HUES48 (cell line): ENCODE measurements around the gene PGGHG.
"Not testable (repeated sequence)": the region's sequence is repeated elsewhere in the genome, so short reads cannot be mapped to it uniquely, and the experiment has no call there.

ENCODE experiments used
- H3K27ac ChIP-seq: one replicate; pipeline ENCODE4 v1.7.0; 2013; ENCODE audit warnings: low read depth, low read length, inconsistent platforms
- H3K27me3 ChIP-seq: 2 replicates; pipeline ENCODE4 v1.6.1; 2013; ENCODE audit warnings: mild to moderate bottlenecking, low read length; ENCODE audit not compliant: control insufficient read depth, insufficient read depth
- H3K36me3 ChIP-seq: 2 replicates; pipeline ENCODE4 v1.6.1; 2013; ENCODE audit warnings: low read length; ENCODE audit not compliant: control insufficient read depth, insufficient read depth
- H3K4me1 ChIP-seq: 2 replicates; pipeline ENCODE4 v1.6.1; 2013; ENCODE audit warnings: mild to moderate bottlenecking, low read length; ENCODE audit not compliant: control insufficient read depth, insufficient read depth
- H3K4me3 ChIP-seq: 2 replicates; pipeline ENCODE4 v1.5.1; 2013; ENCODE audit warnings: mild to moderate bottlenecking, low read depth, low read length
- H3K9ac ChIP-seq: 2 replicates; pipeline ENCODE4 v1.6.1; 2013; ENCODE audit warnings: mild to moderate bottlenecking, low read depth, low read length, moderate library complexity
- H3K9me3 ChIP-seq: 2 replicates; pipeline ENCODE4 v1.6.1; 2013; ENCODE audit warnings: low read length; ENCODE audit not compliant: control insufficient read depth, insufficient read depth

Gene PGGHG

GRCh38 chr11:324593-325517 is 35.9 kb downstream of the PGGHG start:
- H3K27ac ChIP-seq, H3K9ac ChIP-seq, H3K9me3 ChIP-seq, H3K4me3 ChIP-seq, H3K27me3 ChIP-seq, H3K36me3 ChIP-seq: not testable (repeated sequence)
- H3K4me1 ChIP-seq, result peaks cover 13% of the 10 kb centered on the region

GRCh38 chr11:325796-326591 is 37.1 kb downstream of the PGGHG start:
- no peaks in the 10 kb centered on the region for H3K36me3 ChIP-seq
- H3K4me3 ChIP-seq, result no peak overlapping the region
- H3K27ac ChIP-seq, result no peak overlapping the region
- H3K9ac ChIP-seq, result no peak overlapping the region
- peaks cover 10% of the 10 kb centered on the region for H3K4me1 ChIP-seq
- H3K9me3 ChIP-seq, result no peaks in the 10 kb centered on the region
- no peaks in the 10 kb centered on the region for H3K27me3 ChIP-seq

- H3K9me3 ChIP-seq, result no peaks in the 10 kb centered on the region
- peaks cover 10% of the 10 kb centered on the region for H3K4me1 ChIP-seq
- H3K4me3 ChIP-seq, result no peak overlapping the region
- H3K27me3 ChIP-seq, result no peaks in the 10 kb centered on the region
- H3K27ac ChIP-seq, result no peak overlapping the region
- H3K36me3 ChIP-seq, result no peaks in the 10 kb centered on the region
- H3K9ac ChIP-seq, result no peak overlapping the region
Observed at GRCh38 chr11:326592-326841, 37.6 kb downstream of the PGGHG start.

- Histone ChIP-seq H3K36me3 (no peaks in the 10 kb centered on the region), H3K27ac (no peak overlapping the region), H3K4me1 (peaks cover 10% of the 10 kb centered on the region), H3K9ac (no peak overlapping the region), H3K4me3 (no peak overlapping the region), H3K27me3 (no peaks in the 10 kb centered on the region), H3K9me3 (no peaks in the 10 kb centered on the region)
Observed at GRCh38 chr11:326842-327580, 38.1 kb downstream of the PGGHG start.

GRCh38 chr11:327581-327923 is 38.6 kb downstream of the PGGHG start:
- Histone ChIP-seq H3K4me3 (no peak overlapping the region), H3K9ac (no peak overlapping the region), H3K4me1 (peaks cover 10% of the 10 kb centered on the region), H3K27me3 (no peaks in the 10 kb centered on the region), H3K36me3 (no peaks in the 10 kb centered on the region), H3K9me3 (no peaks in the 10 kb centered on the region), H3K27ac (no peak overlapping the region)

GRCh38 chr11:328012-328411 is 39.1 kb downstream of the PGGHG start:
- H3K27me3 ChIP-seq, result no peaks in the 10 kb centered on the region
- no peak overlapping the region for H3K9ac ChIP-seq
- H3K9me3 ChIP-seq, result no peaks in the 10 kb centered on the region
- H3K4me1 ChIP-seq, result peaks cover 10% of the 10 kb centered on the region
- no peak overlapping the region for H3K27ac ChIP-seq
- no peak overlapping the region for H3K4me3 ChIP-seq
- no peaks in the 10 kb centered on the region for H3K36me3 ChIP-seq

GRCh38 chr11:328516-329100 is 39.7 kb downstream of the PGGHG start:
- not testable (repeated sequence) for H3K4me3 ChIP-seq, H3K27me3 ChIP-seq, H3K4me1 ChIP-seq, H3K27ac ChIP-seq, H3K36me3 ChIP-seq, H3K9ac ChIP-seq, H3K9me3 ChIP-seq

GRCh38 chr11:329886-330253 is 40.9 kb downstream of the PGGHG start:
- no peak overlapping the region for H3K4me3 ChIP-seq
- H3K9ac ChIP-seq, result no peak overlapping the region
- no peak overlapping the region for H3K27ac ChIP-seq
- H3K36me3 ChIP-seq, result no peaks in the 10 kb centered on the region
- peaks cover 10% of the 10 kb centered on the region for H3K4me1 ChIP-seq
- H3K9me3 ChIP-seq, result no peaks in the 10 kb centered on the region
- H3K27me3 ChIP-seq, result no peaks in the 10 kb centered on the region

GRCh38 chr11:330307-330693 is 41.4 kb downstream of the PGGHG start:
- H3K4me1 ChIP-seq, result peaks cover 12% of the 10 kb centered on the region
- no peak overlapping the region for H3K9ac ChIP-seq
- H3K9me3 ChIP-seq, result no peaks in the 10 kb centered on the region
- H3K27ac ChIP-seq, result no peak overlapping the region
- no peak overlapping the region for H3K4me3 ChIP-seq
- no peaks in the 10 kb centered on the region for H3K36me3 ChIP-seq
- no peaks in the 10 kb centered on the region for H3K27me3 ChIP-seq

- Histone ChIP-seq H3K27ac (no peak overlapping the region), H3K27me3 (no peaks in the 10 kb centered on the region), H3K9me3 (no peaks in the 10 kb centered on the region), H3K9ac (no peak overlapping the region), H3K4me3 (no peak overlapping the region), H3K4me1 (peaks cover 18% of the 10 kb centered on the region), H3K36me3 (no peaks in the 10 kb centered on the region)
Observed at GRCh38 chr11:330694-331357, 41.9 kb downstream of the PGGHG start.
